ENCODE results near the gene IARS2.

DNA sequence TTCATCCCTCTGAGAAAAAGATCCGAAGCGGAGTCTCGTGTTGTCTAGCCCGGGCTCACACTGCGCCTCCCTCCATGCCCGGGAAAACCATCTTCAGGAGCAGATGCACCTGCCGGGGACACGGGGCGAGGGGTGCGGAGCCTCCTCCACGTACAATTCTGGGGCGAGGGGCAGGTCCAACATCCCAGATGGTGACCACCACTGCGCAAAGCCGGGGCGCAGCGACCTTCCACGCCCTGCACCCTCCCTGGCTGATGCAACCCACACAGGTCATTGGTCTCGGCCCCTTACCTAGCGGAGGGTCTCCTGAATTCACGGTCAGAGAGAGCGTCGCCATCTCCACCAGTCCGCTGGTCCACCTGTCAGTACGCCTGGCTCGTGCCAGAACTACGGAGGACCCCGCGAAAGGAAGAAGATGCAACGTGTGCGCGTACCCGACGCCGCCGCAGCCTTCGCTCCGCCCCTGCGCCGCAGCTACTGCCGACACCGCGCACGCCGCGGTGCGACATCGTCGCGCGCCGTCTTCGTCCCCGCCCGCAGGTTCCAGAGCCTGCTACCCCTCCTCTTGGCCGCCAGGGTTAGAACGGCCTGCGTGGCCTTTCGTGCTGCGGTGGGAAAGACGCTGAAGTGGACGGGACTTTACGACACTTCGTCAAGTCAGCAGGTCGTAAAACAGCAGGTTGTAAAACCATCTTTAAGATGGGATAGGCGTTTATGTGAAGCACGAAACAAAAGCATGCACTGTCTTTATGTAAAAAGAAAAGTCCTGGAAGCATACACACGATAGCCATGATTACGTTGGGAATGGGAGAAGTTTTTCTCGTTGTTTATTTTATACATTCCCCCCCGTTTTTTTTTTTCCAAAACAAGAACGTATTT, 47.6 kb upstream of the IARS2 start, which contains the start of gene EPRS1:
- no peak for TF ChIP-seq POLR2A (IDR thresholded peaks at IDR 0.05)
- TF ChIP-seq, protein P1, sequence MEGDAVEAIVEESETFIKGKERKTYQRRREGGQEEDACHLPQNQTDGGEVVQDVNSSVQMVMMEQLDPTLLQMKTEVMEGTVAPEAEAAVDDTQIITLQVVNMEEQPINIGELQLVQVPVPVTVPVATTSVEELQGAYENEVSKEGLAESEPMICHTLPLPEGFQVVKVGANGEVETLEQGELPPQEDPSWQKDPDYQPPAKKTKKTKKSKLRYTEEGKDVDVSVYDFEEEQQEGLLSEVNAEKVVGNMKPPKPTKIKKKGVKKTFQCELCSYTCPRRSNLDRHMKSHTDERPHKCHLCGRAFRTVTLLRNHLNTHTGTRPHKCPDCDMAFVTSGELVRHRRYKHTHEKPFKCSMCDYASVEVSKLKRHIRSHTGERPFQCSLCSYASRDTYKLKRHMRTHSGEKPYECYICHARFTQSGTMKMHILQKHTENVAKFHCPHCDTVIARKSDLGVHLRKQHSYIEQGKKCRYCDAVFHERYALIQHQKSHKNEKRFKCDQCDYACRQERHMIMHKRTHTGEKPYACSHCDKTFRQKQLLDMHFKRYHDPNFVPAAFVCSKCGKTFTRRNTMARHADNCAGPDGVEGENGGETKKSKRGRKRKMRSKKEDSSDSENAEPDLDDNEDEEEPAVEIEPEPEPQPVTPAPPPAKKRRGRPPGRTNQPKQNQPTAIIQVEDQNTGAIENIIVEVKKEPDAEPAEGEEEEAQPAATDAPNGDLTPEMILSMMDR (IDR thresholded peaks at IDR 0.05), result peak in 1 of 3 donors; percentile 72
